ENCODE results near the gene LSM10. TPM values are rescaled to one million over a fixed set of nuclear protein-coding genes. Genes with fewer than 3 reads are reported as not detected.

Gene LSM10
- 45.0 to 47.3 TPM (median 45.7 TPM) in 3 replicates for total RNA-seq
- long read RNA-seq, transcript LSM10-201 (2 exons, 850 nt), result major isoform, 47 of 52 reads
- long read RNA-seq, partial matches to known transcripts, result 0 of 52 reads
- long read RNA-seq, other reads (novel, unspliced or antisense), result 4 of 52 reads

DNA sequence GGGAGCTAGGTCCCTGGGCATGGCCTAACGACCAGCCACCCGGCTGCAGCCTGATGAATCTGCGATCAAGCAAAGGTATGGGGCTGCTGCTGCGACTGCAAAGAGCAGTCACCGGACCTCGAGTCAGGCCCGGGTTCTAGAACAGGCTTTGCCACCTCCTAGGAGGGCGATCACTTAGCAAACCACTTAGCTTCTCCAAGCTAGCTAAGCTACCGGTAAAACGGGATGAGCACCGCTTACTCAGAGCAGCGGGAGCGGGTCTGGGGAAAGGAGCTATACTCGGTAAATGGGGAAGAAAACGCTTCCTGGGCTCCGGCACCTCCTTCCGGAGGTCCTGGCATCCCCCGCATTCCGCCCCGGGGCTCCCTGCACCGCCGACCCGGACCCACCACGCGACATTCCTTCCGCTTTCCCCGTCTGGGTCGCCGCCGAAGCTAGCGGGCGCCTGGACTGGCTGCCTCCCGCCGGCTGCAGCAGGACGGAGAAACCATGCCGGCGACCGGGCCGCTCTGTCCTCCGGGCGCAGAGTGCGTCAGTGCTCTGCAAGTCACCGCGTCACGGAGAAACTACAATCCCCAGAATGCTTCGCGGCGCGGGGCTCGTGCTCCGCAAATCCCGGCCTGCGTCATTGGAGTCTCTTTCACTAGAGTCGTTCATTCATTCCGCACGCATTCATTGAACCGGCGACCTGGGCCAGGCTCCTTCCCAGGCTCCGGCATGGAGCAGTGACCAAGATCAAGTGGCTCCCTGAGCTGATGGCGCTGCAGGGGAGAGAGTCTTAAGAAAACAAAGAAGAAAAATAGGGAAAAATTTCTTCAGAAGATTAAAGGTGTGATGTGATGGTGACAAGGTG, at the start of gene LSM10:
Gene LSM10 (minus strand): TSS at position 531 of the 853 bp plus-strand sequence. CDS start 3,779 bp downstream, outside the sequence.
- H3K4me3 Mint-ChIP-seq (ENCODE audit: unreplicated experiment), result peak within 1 kb of the TSS; percentile 96
- no peaks in the 10 kb centered on the region for H3K9me3 Mint-ChIP-seq (ENCODE audit: low read depth)
- H3K36me3 Mint-ChIP-seq (ENCODE audit: low read depth), result peaks cover 8% of the 10 kb centered on the region
- TF ChIP-seq, protein P1, sequence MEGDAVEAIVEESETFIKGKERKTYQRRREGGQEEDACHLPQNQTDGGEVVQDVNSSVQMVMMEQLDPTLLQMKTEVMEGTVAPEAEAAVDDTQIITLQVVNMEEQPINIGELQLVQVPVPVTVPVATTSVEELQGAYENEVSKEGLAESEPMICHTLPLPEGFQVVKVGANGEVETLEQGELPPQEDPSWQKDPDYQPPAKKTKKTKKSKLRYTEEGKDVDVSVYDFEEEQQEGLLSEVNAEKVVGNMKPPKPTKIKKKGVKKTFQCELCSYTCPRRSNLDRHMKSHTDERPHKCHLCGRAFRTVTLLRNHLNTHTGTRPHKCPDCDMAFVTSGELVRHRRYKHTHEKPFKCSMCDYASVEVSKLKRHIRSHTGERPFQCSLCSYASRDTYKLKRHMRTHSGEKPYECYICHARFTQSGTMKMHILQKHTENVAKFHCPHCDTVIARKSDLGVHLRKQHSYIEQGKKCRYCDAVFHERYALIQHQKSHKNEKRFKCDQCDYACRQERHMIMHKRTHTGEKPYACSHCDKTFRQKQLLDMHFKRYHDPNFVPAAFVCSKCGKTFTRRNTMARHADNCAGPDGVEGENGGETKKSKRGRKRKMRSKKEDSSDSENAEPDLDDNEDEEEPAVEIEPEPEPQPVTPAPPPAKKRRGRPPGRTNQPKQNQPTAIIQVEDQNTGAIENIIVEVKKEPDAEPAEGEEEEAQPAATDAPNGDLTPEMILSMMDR (IDR thresholded peaks at IDR 0.05), result peak; percentile 36
- H3K27me3 Mint-ChIP-seq (ENCODE audit: low read depth), result no peaks in the 10 kb centered on the region
- peaks cover 42% of the 10 kb centered on the region for H3K4me1 Mint-ChIP-seq (ENCODE audit: low read depth)
- peak; percentile 96 for DNase-seq (ENCODE audit: low spot score)
- H3K27ac Mint-ChIP-seq (ENCODE audit: unreplicated experiment), result peak within 1 kb of the TSS; percentile 100

- TF ChIP-seq, protein P1 (IDR thresholded peaks at IDR 0.05), result no peak
- Mint-ChIP-seq H3K36me3 (ENCODE audit: low read depth) (no peaks in the 10 kb centered on the region), H3K4me1 (ENCODE audit: low read depth) (peaks cover 25% of the 10 kb centered on the region), H3K4me3 (ENCODE audit: unreplicated experiment) (no peak overlapping the region), H3K27me3 (ENCODE audit: low read depth) (no peaks in the 10 kb centered on the region), H3K9me3 (ENCODE audit: low read depth) (no peaks in the 10 kb centered on the region), H3K27ac (ENCODE audit: unreplicated experiment) (no peak overlapping the region)
- DNase-seq (ENCODE audit: low spot score), result no peak
These were observed 49.7 kb upstream of the LSM10 start for GRCh38 chr1:36447450-36447849.

- Mint-ChIP-seq H3K4me1 (ENCODE audit: low read depth) (peaks cover 25% of the 10 kb centered on the region), H3K27ac (ENCODE audit: unreplicated experiment) (no peak overlapping the region)
These were observed 49.0 kb upstream of the LSM10 start for GRCh38 chr1:36446746-36447145.

GRCh38 chr1:36446271-36446670, 48.6 kb upstream of the LSM10 start:
- DNase-seq (ENCODE audit: low spot score), result no peak
- no peak overlapping the region for H3K27ac Mint-ChIP-seq (ENCODE audit: unreplicated experiment)
- TF ChIP-seq, protein P1 (IDR thresholded peaks at IDR 0.05), result peak; percentile 51
- H3K9me3 Mint-ChIP-seq (ENCODE audit: low read depth), result no peaks in the 10 kb centered on the region
- H3K27me3 Mint-ChIP-seq (ENCODE audit: low read depth), result no peaks in the 10 kb centered on the region
- no peaks in the 10 kb centered on the region for H3K36me3 Mint-ChIP-seq (ENCODE audit: low read depth)
- peaks cover 21% of the 10 kb centered on the region for H3K4me1 Mint-ChIP-seq (ENCODE audit: low read depth)
- H3K4me3 Mint-ChIP-seq (ENCODE audit: unreplicated experiment), result no peak overlapping the region

More at GRCh38 chr1:36446746-36447145, 49.0 kb upstream of the LSM10 start:
- Mint-ChIP-seq H3K36me3 (ENCODE audit: low read depth) (no peaks in the 10 kb centered on the region), H3K4me3 (ENCODE audit: unreplicated experiment) (no peak overlapping the region), H3K9me3 (ENCODE audit: low read depth) (no peaks in the 10 kb centered on the region), H3K27me3 (ENCODE audit: low read depth) (no peaks in the 10 kb centered on the region)
- TF ChIP-seq, protein P1 (IDR thresholded peaks at IDR 0.05), result no peak
- no peak for DNase-seq (ENCODE audit: low spot score)

DNA sequence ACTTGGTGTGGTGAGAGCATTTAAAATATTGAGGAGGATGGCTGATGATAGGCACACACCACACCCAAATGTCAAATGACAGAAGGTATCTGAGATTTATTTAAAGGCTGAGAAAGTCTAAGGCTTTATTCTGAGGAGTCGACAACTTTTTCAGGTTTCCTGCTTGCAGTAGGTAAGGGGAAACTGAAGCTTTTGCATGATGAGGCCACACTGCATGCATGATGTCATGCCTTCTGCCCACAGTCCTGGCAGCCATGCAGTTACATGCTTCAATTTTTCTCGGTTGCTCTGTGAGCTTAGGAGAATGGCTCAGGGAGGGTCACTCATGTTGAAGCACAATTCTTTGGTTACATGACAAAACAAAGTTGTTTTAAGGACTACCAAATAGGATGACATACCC, 45.6 kb upstream of the LSM10 start:
- Mint-ChIP-seq H3K9me3 (ENCODE audit: low read depth) (no peaks in the 10 kb centered on the region), H3K27ac (ENCODE audit: unreplicated experiment) (no peak overlapping the region), H3K36me3 (ENCODE audit: low read depth) (peaks cover 3% of the 10 kb centered on the region), H3K27me3 (ENCODE audit: low read depth) (no peaks in the 10 kb centered on the region), H3K4me1 (ENCODE audit: low read depth) (no peaks in the 10 kb centered on the region), H3K4me3 (ENCODE audit: unreplicated experiment) (no peak overlapping the region)
- DNase-seq (ENCODE audit: low spot score), result no peak
- TF ChIP-seq, protein P1 (IDR thresholded peaks at IDR 0.05), result no peak
